Nephron (organoid): ENCODE measurements around the gene ANGPTL8.

Source experiments
- H3K27ac Mint-ChIP-seq, 3 experiments: 2 replicates each; pipeline ENCODE4 v1.8.0; 2020; ENCODE audit warnings: mixed read lengths in 3 of 3, mild to moderate bottlenecking in 2 of 3, moderate library complexity in 1 of 3
- H3K27me3 Mint-ChIP-seq: 2 replicates; pipeline ENCODE4 v1.8.0; 2021; ENCODE audit warnings: low read depth, mild to moderate bottlenecking, moderate library complexity, mixed read lengths
- H3K36me3 Mint-ChIP-seq: 2 replicates; pipeline ENCODE4 v1.8.0; 2020; ENCODE audit warnings: low read depth, mixed read lengths
- H3K4me1 Mint-ChIP-seq: 2 replicates; pipeline ENCODE4 v1.8.0; 2020; ENCODE audit warnings: mixed read lengths
- H3K4me3 Mint-ChIP-seq, 3 experiments: 2 replicates each; pipeline ENCODE4 v1.8.0; 2020; ENCODE audit warnings: mild to moderate bottlenecking in 3 of 3, mixed read lengths in 3 of 3, moderate library complexity in 2 of 3
- H3K9me3 Mint-ChIP-seq: 2 replicates; pipeline ENCODE4 v1.8.0; 2020; ENCODE audit warnings: mixed read lengths
- TF ChIP-seq, protein P1 (sequence below), 3 experiments: fragments of 200-600 bp; sonication (generic); IDR thresholded peaks; one replicate each; pipeline ENCODE4 v1.5.0; 2021; ENCODE audit warnings: antibody characterized with exemption in 3 of 3; ENCODE audit not compliant: unreplicated experiment in 3 of 3

The ANGPTL8 gene

DNA sequence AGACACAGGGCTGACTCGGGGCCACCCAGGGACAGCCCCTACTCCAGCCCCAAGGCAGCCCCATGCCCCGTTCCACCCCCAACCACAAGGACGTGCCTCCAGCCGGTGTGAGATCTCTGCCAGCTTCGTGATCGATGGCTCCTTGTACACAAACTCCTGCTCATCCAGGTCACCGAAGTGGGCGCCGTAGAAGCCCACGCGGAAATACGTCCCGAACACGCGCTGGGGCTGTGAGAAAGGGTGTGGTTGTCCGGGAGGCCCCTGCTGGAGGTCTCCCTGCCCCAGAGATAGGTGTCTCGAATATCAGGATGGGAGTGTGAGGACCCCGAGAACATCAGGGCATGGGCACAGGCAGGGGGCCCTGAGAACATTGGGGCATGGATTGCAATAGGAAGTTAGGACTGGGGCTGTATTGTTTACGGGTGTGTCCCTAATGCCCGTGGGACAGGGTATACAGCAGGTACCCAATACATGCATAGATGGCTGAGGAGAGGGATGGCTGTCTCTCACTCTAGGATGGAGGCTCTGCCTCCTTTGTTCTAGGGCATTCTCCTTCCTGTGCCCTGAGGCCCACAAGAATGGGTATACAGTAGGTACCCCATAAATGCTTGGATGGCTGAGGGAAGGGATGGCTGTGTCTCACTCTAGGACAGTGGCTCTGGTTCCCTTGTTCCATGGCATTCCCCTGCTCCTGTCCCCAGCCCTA is 36.8 kb upstream of the ANGPTL8 start:
- TF ChIP-seq, protein P1, sequence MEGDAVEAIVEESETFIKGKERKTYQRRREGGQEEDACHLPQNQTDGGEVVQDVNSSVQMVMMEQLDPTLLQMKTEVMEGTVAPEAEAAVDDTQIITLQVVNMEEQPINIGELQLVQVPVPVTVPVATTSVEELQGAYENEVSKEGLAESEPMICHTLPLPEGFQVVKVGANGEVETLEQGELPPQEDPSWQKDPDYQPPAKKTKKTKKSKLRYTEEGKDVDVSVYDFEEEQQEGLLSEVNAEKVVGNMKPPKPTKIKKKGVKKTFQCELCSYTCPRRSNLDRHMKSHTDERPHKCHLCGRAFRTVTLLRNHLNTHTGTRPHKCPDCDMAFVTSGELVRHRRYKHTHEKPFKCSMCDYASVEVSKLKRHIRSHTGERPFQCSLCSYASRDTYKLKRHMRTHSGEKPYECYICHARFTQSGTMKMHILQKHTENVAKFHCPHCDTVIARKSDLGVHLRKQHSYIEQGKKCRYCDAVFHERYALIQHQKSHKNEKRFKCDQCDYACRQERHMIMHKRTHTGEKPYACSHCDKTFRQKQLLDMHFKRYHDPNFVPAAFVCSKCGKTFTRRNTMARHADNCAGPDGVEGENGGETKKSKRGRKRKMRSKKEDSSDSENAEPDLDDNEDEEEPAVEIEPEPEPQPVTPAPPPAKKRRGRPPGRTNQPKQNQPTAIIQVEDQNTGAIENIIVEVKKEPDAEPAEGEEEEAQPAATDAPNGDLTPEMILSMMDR (IDR thresholded peaks at IDR 0.05; ENCODE audit: unreplicated experiment in 3 of 3) = no peak
- Mint-ChIP-seq H3K4me1 (peaks cover 9% of the 10 kb centered on the region), H3K27ac (peak overlapping the region in 2 of 3 experiments; percentile 47 to 87), H3K4me3 (no peak overlapping the region), H3K36me3 (peaks cover 15% of the 10 kb centered on the region), H3K9me3 (no peaks in the 10 kb centered on the region), H3K27me3 (no peaks in the 10 kb centered on the region)

DNA sequence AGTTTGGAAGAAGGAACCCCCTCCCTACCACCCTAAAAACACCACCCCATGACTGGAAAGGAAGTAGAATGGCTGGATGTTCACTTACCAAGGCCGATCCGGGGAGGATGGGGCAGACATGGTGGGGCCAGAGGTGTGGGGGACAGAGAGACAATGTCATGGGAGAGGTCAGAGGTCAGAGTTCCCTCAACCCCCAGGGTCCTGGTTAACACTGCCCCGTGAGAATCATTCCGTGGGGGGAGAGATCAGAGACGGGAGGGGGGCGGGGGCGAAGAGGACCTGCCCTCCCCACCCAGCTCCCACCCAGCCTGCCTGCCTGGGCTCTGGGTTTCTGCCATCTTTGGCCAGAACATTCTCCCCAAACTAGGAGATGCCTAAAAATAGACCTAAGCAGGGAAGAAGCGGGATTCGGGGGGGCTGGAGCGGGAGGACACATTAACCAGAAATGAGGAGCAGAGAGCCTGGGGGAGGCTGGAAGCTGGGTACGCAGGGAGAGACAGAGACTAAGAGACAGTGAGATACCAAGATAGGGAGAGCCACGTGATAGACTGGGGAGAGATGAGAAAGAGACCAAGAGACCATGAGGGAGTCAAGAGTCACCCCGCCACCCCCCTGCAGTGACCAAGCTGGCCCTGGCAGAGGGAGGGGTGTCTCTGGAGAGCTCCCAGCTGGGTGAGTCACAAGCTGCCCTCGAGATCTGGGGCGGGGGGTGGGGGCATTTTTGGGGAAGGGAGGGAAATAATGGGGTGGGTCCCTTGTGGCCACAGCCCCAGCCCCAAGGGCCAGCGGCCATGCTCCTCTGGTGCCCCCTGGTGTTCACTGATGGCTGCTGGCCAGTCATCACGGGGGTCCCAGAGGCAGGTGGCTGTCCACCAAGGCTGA is 36.0 kb upstream of the ANGPTL8 start:
- TF ChIP-seq, protein P1 (IDR thresholded peaks at IDR 0.05; ENCODE audit: unreplicated experiment in 3 of 3) = peak; percentile 67 to 72 (median 68)
- Mint-ChIP-seq H3K27me3 (no peaks in the 10 kb centered on the region), H3K4me3 (no peak overlapping the region), H3K36me3 (peaks cover 15% of the 10 kb centered on the region), H3K9me3 (no peaks in the 10 kb centered on the region), H3K27ac (peak overlapping the region in 2 of 3 experiments; percentile 87), H3K4me1 (peaks cover 9% of the 10 kb centered on the region)

DNA sequence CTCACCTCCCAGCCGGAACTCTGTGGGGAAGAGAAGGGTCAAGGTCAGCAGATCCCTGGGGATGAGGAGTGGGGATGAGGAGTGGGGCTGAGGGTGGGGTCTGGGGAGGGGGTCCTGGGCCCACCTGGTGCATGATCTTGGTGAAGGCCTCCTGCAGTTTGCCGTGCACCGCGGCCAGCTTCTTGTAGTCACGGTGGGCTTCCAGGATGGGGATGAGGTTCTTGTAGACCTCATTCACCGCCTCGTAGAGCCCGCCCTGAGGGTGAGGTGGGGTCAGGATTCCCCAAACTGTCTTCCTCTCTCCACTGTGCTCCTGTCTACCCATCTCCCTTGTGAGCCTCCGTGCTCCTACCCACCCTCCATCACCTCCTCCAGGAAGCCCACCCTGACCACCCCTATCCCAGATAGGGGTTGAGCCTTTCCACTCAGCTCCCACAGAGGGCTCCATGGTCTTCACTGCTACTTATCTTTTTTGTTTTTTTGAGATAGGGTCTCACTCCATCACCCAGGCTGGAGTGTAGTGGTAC is 35.3 kb upstream of the ANGPTL8 start:
- Mint-ChIP-seq H3K27me3 (no peaks in the 10 kb centered on the region), H3K9me3 (no peaks in the 10 kb centered on the region), H3K4me1 (peaks cover 9% of the 10 kb centered on the region), H3K27ac (peak overlapping the region in 2 of 3 experiments; percentile 87), H3K4me3 (no peak overlapping the region), H3K36me3 (peaks cover 15% of the 10 kb centered on the region)
- TF ChIP-seq, protein P1 (IDR thresholded peaks at IDR 0.05; ENCODE audit: unreplicated experiment in 3 of 3) = no peak

DNA sequence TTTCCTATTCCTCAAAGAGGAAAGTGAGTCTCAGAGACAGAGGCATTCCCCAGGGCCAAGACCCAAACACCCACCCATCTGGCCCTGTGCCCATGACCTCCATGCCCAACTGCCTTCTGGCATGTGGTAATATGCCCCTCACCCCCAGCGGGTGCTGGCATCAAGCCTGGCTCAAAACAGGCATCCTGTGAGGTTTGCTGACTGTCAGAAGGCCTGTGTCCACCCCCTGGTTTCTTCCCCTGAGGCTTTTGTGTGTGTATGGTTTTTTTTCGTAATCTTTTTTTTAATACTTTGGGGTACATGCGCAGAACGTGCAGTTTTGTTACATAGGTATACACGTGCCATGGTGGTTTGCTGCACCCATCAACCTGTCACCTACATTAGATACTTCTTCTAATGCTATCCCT is 34.5 kb upstream of the ANGPTL8 start:
- Mint-ChIP-seq H3K27ac (peak overlapping the region in 2 of 3 experiments; percentile 44 to 87), H3K27me3 (no peaks in the 10 kb centered on the region)

DNA sequence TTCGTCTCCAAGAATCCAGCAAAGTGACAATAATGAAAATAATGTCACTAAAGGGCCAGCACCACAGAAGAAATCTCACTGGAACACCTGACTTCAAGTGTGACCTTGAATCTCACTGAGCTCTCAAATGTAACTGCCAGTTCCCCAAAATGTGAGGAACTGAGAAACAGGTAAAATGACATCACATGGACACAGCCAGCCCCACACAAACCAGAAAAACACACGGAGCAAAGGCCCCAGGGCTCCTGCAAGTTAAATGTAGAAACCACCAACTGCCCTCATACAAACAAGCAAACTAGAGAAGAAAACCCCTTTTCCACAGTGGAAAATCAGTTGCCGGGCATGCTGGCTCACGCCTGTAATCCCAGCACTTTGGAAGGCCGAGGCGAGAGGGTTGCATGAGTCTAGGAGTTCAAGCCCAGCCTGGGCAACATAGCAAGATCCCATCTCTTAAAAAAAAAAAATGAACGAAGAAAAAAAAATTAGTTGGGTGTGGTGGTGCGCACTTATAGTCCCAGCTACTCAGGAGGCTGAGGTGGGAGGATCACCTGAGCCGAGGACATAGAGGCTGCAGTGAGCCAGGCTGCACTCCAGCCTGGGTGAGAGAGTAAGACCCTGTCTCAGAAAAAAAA is 33.4 kb upstream of the ANGPTL8 start:
- H3K4me3 Mint-ChIP-seq = no peak overlapping the region
- peaks cover 23% of the 10 kb centered on the region for H3K36me3 Mint-ChIP-seq
- no peak overlapping the region for H3K27ac Mint-ChIP-seq
- H3K4me1 Mint-ChIP-seq = peaks cover 9% of the 10 kb centered on the region
- peaks cover 7% of the 10 kb centered on the region for H3K27me3 Mint-ChIP-seq
- TF ChIP-seq, protein P1 (IDR thresholded peaks at IDR 0.05; ENCODE audit: unreplicated experiment in 3 of 3) = no peak
- no peaks in the 10 kb centered on the region for H3K9me3 Mint-ChIP-seq

More for the DNA sequence above, 34.5 kb upstream of the ANGPTL8 start:
- TF ChIP-seq, protein P1 (IDR thresholded peaks at IDR 0.05; ENCODE audit: unreplicated experiment in 3 of 3) = no peak
- H3K9me3 Mint-ChIP-seq = no peaks in the 10 kb centered on the region
- no peak overlapping the region for H3K4me3 Mint-ChIP-seq
- H3K36me3 Mint-ChIP-seq = peaks cover 12% of the 10 kb centered on the region
- H3K4me1 Mint-ChIP-seq = peaks cover 9% of the 10 kb centered on the region
